Activated CD8-positive, alpha-beta T cell treated with anti-CD3 and anti-CD28 coated beads, Interleukin-2, amount 10 ng/mL, durations not matched to agents 7 days and 5 days (primary cell): ENCODE data around the gene PMS1. TPM values are rescaled to one million over a fixed set of nuclear protein-coding genes. Genes with fewer than 3 reads are reported as not detected.

ENCODE experiments used
- ATAC-seq: fragments of 150-1000 bp; cut with Tn5 transposase; one replicate; pipeline ENCODE4 v1.10.0; 2021; ENCODE audit warnings: moderate library complexity
- CTCF ChIA-PET: fragments of 350-600 bp; sonication (Branson Sonifier 250); formaldehyde crosslinking; loops from one replicate; lab custom pipeline; 2021; ENCODE audit warnings: antibody characterized with exemption; lab: Charles Lee
- POLR2A ChIA-PET: fragments of 350-600 bp; sonication (Branson Sonifier 250); formaldehyde crosslinking; loops from one replicate; lab custom pipeline; 2021; ENCODE audit warnings: antibody characterized with exemption; lab: Charles Lee
- DNase-seq: peaks from one replicate; pipeline ENCODE4 v3.0.0-alpha.2; 2020
- H3K27ac Mint-ChIP-seq: one replicate; pipeline ENCODE4 v1.8.0; 2021; ENCODE audit warnings: mild to moderate bottlenecking, mixed read lengths
- H3K27me3 Mint-ChIP-seq: one replicate; pipeline ENCODE4 v1.8.0; 2021; ENCODE audit warnings: low read depth, mixed read lengths
- H3K36me3 Mint-ChIP-seq: one replicate; pipeline ENCODE4 v1.8.0; 2021; ENCODE audit warnings: low read depth, mixed read lengths
- H3K4me1 Mint-ChIP-seq: one replicate; pipeline ENCODE4 v1.8.0; 2021; ENCODE audit warnings: low read depth, mixed read lengths
- H3K4me3 Mint-ChIP-seq: one replicate; pipeline ENCODE4 v1.8.0; 2021; ENCODE audit warnings: mild to moderate bottlenecking, mixed read lengths
- H3K9me3 Mint-ChIP-seq: one replicate; pipeline ENCODE4 v1.8.0; 2022; ENCODE audit warnings: mixed read lengths; ENCODE audit not compliant: insufficient read depth
- total RNA-seq, 2 experiments: library from RNA; stranded (reverse); gene quantifications; one replicate each; pipeline ENCODE4 v1.2.3, GENCODE V29; 2021

The PMS1 gene
- total RNA-seq, 2 experiments from 2014 or later: 33.7 to 41.7 TPM

DNA sequence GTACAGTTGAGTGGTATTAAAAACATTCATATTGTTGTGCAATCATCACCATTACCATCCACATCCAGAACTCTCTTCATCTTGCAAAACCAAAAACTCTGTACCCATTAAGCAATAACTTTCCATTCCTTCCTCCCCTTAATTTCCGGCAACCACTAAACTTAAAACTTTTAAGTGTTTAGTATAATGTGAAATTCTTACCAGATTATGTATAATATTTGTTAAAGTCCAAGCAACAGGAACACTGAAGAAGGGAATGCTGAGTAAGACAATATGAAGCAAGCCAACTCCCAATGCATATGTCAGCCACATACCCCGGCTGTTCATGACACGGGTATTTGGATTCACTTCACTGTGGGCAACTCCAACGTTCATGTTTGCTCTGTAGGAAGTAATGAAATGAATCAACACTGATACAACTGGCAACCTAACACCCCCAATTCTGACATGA lies 2.0 kb upstream of the PMS1 start:
- ChIA-PET CTCF (interaction anchor here (3.1 kb wide), 1 partner anchor 124 kb away, joined by 8 read pairs; no protein-coding TSS in a partner anchor), POLR2A (no interaction called here)
- peak overlapping the region; percentile 91 for H3K4me3 Mint-ChIP-seq
- no peak for ATAC-seq
- H3K27me3 Mint-ChIP-seq: no peaks in the 10 kb centered on the region
- H3K4me1 Mint-ChIP-seq: peaks cover 41% of the 10 kb centered on the region
- H3K36me3 Mint-ChIP-seq: peaks cover 59% of the 10 kb centered on the region
- H3K9me3 Mint-ChIP-seq: no peaks in the 10 kb centered on the region
- peak overlapping the region; percentile 52 for H3K27ac Mint-ChIP-seq
- no peak for DNase-seq

- DNase-seq (no peak), ATAC-seq (no peak)
These were observed 761 bp upstream of the PMS1 start for GRCh38 chr2:189783451-189783926.

DNA sequence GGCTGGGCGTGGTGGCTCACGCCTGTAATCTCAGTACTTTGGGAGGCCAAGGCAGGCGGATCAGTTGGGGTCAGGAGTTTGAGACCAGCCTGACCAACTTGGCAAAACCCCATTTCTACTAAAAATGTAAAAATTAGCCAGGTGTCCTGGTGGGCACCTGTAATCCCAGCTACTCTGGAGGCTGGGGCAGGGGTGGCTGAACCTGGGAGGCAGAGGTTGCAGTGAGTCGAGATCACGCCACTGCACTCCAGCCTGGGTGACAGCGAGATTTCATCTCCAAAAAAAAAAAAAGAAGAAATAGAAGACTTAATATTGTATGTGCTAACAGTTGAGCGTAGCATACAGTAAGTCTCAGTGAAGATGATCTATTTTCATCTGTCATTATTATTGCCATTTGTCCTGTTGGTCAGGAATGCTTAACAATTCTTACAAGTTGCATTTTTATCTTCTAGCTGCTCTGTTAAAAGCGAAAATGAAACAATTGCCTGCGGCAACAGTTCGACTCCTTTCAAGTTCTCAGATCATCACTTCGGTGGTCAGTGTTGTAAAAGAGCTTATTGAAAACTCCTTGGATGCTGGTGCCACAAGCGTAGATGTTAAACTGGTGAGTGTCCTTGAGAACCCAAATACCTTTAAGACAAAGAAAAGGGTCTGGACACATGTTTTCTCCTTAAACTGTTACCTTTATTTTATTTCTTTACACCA lies 7.2 kb downstream of the PMS1 start:
- H3K4me1 Mint-ChIP-seq: peaks cover 28% of the 10 kb centered on the region
- peak; percentile 28 for DNase-seq
- CTCF ChIA-PET: no interaction called here
- H3K36me3 Mint-ChIP-seq: peaks cover 42% of the 10 kb centered on the region
- ATAC-seq: peak; percentile 49
- POLR2A ChIA-PET: interaction anchor here (2.4 kb wide), 1 partner anchor 29 kb away, joined by 6 read pairs; the partner anchor contains the start of gene OSGEPL1
- no peaks in the 10 kb centered on the region for H3K27me3 Mint-ChIP-seq
- H3K4me3 Mint-ChIP-seq: peak overlapping the region; percentile 44
- no peaks in the 10 kb centered on the region for H3K9me3 Mint-ChIP-seq
- peak overlapping the region; percentile 74 for H3K27ac Mint-ChIP-seq

More at GRCh38 chr2:189783451-189783926, 761 bp upstream of the PMS1 start:
- Mint-ChIP-seq H3K9me3 (no peaks in the 10 kb centered on the region), H3K4me3 (peak overlapping the region; percentile 91), H3K27ac (peak overlapping the region; percentile 89), H3K27me3 (no peaks in the 10 kb centered on the region), H3K4me1 (peaks cover 46% of the 10 kb centered on the region), H3K36me3 (peaks cover 55% of the 10 kb centered on the region)
- CTCF ChIA-PET: interaction anchor here (0.6 to 3.1 kb wide), 4 partner anchors 21 to 1287 kb away, joined by 3 to 13 read pairs (median 6); partner anchors contain the start of gene OSGEPL1
- POLR2A ChIA-PET: interaction anchor here (0.8 to 2.7 kb wide), 6 partner anchors 11 to 121 kb away, joined by 3 to 22 read pairs (median 6); partner anchors contain the start of gene OSGEPL1

GRCh38 chr2:189794310-189794709 lies 10.1 kb downstream of the PMS1 start:
- peaks cover 40% of the 10 kb centered on the region for H3K36me3 Mint-ChIP-seq
- H3K4me3 Mint-ChIP-seq: no peak overlapping the region
- no peak overlapping the region for H3K27ac Mint-ChIP-seq
- ATAC-seq (no peak), DNase-seq (no peak)
- H3K4me1 Mint-ChIP-seq: peaks cover 20% of the 10 kb centered on the region
- POLR2A ChIA-PET: interaction anchor here (1.5 kb wide), 1 partner anchor 10 kb away, joined by 3 read pairs; the partner anchor contains the start of genes ORMDL1 and PMS1
- no peaks in the 10 kb centered on the region for H3K9me3 Mint-ChIP-seq
- CTCF ChIA-PET: interaction anchor here (1.2 kb wide), 1 partner anchor 32 kb away, joined by 3 read pairs; the partner anchor contains the start of gene OSGEPL1
- H3K27me3 Mint-ChIP-seq: no peaks in the 10 kb centered on the region

GRCh38 chr2:189797902-189798301 lies 13.7 kb downstream of the PMS1 start:
- ATAC-seq (no peak), DNase-seq (no peak)
- H3K4me3 Mint-ChIP-seq: no peak overlapping the region
- no peaks in the 10 kb centered on the region for H3K4me1 Mint-ChIP-seq
- peaks cover 30% of the 10 kb centered on the region for H3K36me3 Mint-ChIP-seq
- CTCF ChIA-PET: interaction anchor here (1.0 to 2.4 kb wide), 6 partner anchors 8 to 273 kb away, joined by 3 to 11 read pairs (median 6); partner anchors contain the start of genes ANKAR and OSGEPL1
- POLR2A ChIA-PET: no interaction called here
- H3K27me3 Mint-ChIP-seq: no peaks in the 10 kb centered on the region
- no peaks in the 10 kb centered on the region for H3K9me3 Mint-ChIP-seq
- no peak overlapping the region for H3K27ac Mint-ChIP-seq

GRCh38 chr2:189798312-189799029 lies 14.2 kb downstream of the PMS1 start:
- peaks cover 25% of the 10 kb centered on the region for H3K36me3 Mint-ChIP-seq
- H3K9me3 Mint-ChIP-seq: no peaks in the 10 kb centered on the region
- H3K27me3 Mint-ChIP-seq: no peaks in the 10 kb centered on the region

GRCh38 chr2:189799030-189799331 lies 14.7 kb downstream of the PMS1 start:
- Mint-ChIP-seq H3K9me3 (no peaks in the 10 kb centered on the region), H3K27me3 (no peaks in the 10 kb centered on the region), H3K4me3 (no peak overlapping the region), H3K4me1 (no peaks in the 10 kb centered on the region), H3K36me3 (peaks cover 22% of the 10 kb centered on the region), H3K27ac (no peak overlapping the region)
- no peak for ATAC-seq
- CTCF ChIA-PET: interaction anchor here (0.6 to 2.4 kb wide), 14 partner anchors 9 to 289 kb away, joined by 3 to 11 read pairs (median 4); partner anchors contain the start of genes ANKAR and OSGEPL1
- POLR2A ChIA-PET: no interaction called here
- DNase-seq: no peak

More at GRCh38 chr2:189798312-189799029, 14.2 kb downstream of the PMS1 start:
- Mint-ChIP-seq H3K4me3 (no peak overlapping the region), H3K4me1 (no peaks in the 10 kb centered on the region), H3K27ac (no peak overlapping the region)
- ChIA-PET POLR2A (no interaction called here), CTCF (interaction anchor here (0.6 to 2.4 kb wide), 15 partner anchors 9 to 290 kb away, joined by 3 to 11 read pairs (median 4); partner anchors contain the start of genes ANKAR and OSGEPL1)
- no peak for DNase-seq
- peak; percentile 57 for ATAC-seq

- ATAC-seq (no peak), DNase-seq (no peak)
- no peak overlapping the region for H3K4me3 Mint-ChIP-seq
- ChIA-PET CTCF (interaction anchor here (1.7 to 2.4 kb wide), 5 partner anchors 9 to 124 kb away, joined by 3 to 11 read pairs (median 8); partner anchors contain the start of genes ANKAR and OSGEPL1), POLR2A (no interaction called here)
- no peaks in the 10 kb centered on the region for H3K4me1 Mint-ChIP-seq
- H3K27ac Mint-ChIP-seq: no peak overlapping the region
- H3K9me3 Mint-ChIP-seq: no peaks in the 10 kb centered on the region
- H3K36me3 Mint-ChIP-seq: peaks cover 22% of the 10 kb centered on the region
- H3K27me3 Mint-ChIP-seq: no peaks in the 10 kb centered on the region
These were observed 15.3 kb downstream of the PMS1 start for GRCh38 chr2:189799531-189799930.

DNA sequence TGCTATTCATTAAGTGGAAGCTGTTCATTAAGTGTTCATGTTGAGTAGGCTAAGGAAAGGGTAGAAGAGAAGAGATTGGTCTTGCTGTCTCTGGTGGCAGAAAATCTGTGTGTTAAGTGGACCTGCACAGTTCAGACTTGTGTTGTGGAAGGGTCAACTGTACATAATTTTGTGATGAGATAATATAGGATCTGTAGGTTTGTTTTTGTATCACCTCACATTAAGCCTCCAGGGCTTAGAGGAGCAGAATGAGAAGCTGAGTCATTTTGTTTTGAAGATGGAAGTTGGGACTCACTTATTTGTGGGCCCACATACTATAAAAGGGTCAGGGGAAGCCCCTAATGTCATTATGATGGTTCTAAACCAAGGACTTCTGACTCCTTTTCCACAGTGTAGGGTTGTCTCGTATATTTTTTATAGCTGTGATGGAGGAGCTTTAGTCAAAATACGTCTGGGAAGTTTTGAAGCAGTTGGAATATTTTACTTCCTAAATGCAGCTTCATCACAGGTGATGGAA lies 18.2 kb downstream of the PMS1 start:
- H3K9me3 Mint-ChIP-seq: no peaks in the 10 kb centered on the region
- POLR2A ChIA-PET: interaction anchor here (0.6 kb wide), 1 partner anchor 599 kb away, joined by 3 read pairs; no protein-coding TSS in a partner anchor
- H3K36me3 Mint-ChIP-seq: peaks cover 20% of the 10 kb centered on the region
- H3K27me3 Mint-ChIP-seq: no peaks in the 10 kb centered on the region
- no peaks in the 10 kb centered on the region for H3K4me1 Mint-ChIP-seq
- CTCF ChIA-PET: no interaction called here
- no peak for ATAC-seq
- no peak for DNase-seq
- H3K4me3 Mint-ChIP-seq: no peak overlapping the region
- no peak overlapping the region for H3K27ac Mint-ChIP-seq

DNA sequence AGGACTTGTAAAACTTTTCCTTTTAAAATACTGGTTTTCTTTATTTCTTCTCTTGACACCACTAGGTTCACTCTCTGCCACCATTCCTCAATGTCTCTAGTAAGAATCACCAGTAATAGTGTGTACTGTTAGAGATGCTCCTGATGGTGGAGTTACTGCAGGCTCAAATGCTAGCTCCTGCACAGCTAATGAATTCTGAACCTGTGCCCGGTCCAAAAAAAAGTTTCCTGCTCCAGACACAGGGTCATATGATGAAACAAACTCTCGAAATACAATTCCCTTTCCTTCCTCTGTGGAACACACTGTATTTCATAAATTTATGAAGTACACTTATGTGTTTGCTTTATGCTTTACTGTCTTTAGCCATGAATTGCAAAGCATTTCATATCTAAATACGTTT lies 19.2 kb downstream of the PMS1 start:
- Mint-ChIP-seq H3K4me1 (no peaks in the 10 kb centered on the region), H3K9me3 (no peaks in the 10 kb centered on the region), H3K36me3 (peaks cover 16% of the 10 kb centered on the region), H3K27me3 (no peaks in the 10 kb centered on the region), H3K4me3 (no peak overlapping the region), H3K27ac (no peak overlapping the region)
- ChIA-PET CTCF (no interaction called here), POLR2A (no interaction called here)
- DNase-seq (no peak), ATAC-seq (no peak)

DNA sequence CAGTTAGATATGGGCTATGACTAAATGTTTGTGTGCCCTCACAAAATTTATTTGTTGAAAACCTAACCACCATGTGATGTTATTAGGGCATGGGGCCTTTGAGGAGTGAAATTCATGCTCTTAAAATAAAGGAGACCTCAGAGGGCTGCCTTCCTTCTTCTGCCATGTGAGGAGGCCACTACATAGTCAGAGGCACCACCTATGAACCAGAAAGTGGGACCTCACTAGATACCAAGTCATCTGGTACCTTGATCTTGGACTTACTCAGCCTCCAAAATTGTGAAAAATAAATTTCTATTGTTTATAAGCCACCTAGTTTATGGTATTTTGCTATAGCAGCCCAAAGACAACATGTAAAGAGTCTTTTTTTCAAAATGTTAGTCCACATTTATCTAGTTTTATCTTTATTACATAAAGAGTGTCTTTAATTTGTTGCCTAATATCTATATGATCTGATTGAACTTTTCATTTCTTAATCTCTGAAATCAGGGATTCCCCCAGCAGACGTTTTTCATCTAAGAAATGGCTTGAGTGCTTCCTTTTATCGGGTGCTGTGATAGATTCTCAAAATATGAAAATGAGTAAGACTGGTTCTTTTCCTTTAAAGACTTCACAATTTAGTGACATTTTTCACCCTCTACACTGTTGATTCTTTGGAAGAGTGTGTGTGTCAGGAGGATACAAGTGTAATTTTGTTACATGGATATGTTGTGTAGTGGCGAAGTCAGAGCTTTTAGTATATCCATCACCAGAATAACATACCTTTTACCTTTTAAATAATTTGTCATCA lies 34.2 kb downstream of the PMS1 start:
- Mint-ChIP-seq H3K4me1 (no peaks in the 10 kb centered on the region), H3K27ac (no peak overlapping the region), H3K4me3 (no peak overlapping the region), H3K36me3 (peaks cover 44% of the 10 kb centered on the region), H3K9me3 (no peaks in the 10 kb centered on the region), H3K27me3 (no peaks in the 10 kb centered on the region)
- ATAC-seq (no peak), DNase-seq (no peak)
- ChIA-PET POLR2A (no interaction called here), CTCF (no interaction called here)
